Thymus (tissue), 11 donors: Measurements from ENCODE around the gene SIK3. TPM values are rescaled to one million over a fixed set of nuclear protein-coding genes. Genes with fewer than 3 reads are reported as not detected.
A peak's percentile ranks its signal among the peaks of the same experiment; 100 is the strongest.

Source experiments
- DNase-seq, 9 donors: peaks; one replicate each; pipeline ENCODE4 v3.0.0-alpha.2; 2013; ENCODE audit warnings: low spot score in 9 of 9, low read depth in 6 of 9, missing footprints in 1 of 9
- H3K27ac ChIP-seq, 2 donors: one replicate each; pipeline ENCODE4 v1.5.1; 2013; ENCODE audit warnings: control low read depth in 1 of 2, low read depth in 1 of 2, low read length in 1 of 2, mild to moderate bottlenecking in 1 of 2, moderate library complexity in 1 of 2
- H3K27me3 ChIP-seq, 2 donors: one replicate each; pipeline ENCODE4 v1.5.1; 2013; ENCODE audit warnings: low read length in 1 of 2; ENCODE audit not compliant: control insufficient read depth in 2 of 2, insufficient read depth in 1 of 2
- H3K36me3 ChIP-seq, 2 donors: one replicate each; pipeline ENCODE4 v1.5.1; 2013; ENCODE audit warnings: low read length in 1 of 2, mild to moderate bottlenecking in 1 of 2, moderate library complexity in 1 of 2; ENCODE audit not compliant: control insufficient read depth in 2 of 2, insufficient read depth in 2 of 2
- H3K4me1 ChIP-seq, 2 donors: one replicate each; pipeline ENCODE4 v1.5.1; 2013; ENCODE audit warnings: low read length in 2 of 2; ENCODE audit not compliant: control insufficient read depth in 2 of 2, insufficient read depth in 2 of 2
- H3K4me3 ChIP-seq, 2 donors: one replicate each; pipeline ENCODE4 v1.5.1; 2013; ENCODE audit warnings: low read length in 2 of 2, control low read depth in 1 of 2, mild to moderate bottlenecking in 1 of 2
- H3K9me3 ChIP-seq, 2 donors: one replicate each; pipeline ENCODE4 v1.5.1; 2013; ENCODE audit warnings: low read length in 1 of 2, mild to moderate bottlenecking in 1 of 2; ENCODE audit not compliant: control insufficient read depth in 2 of 2, insufficient read depth in 1 of 2
- WGBS: extraction: QIAGEN DNeasy Blood & Tissue Kit; methylation state at CpG from one replicate; pipeline ENCODE4 v1.1.7; 2013; 5-methylcytosine and 5-hydroxymethylcytosine counted together
- polyA plus RNA-seq: library from polyadenylated mRNA; stranded (reverse); fragments of 200-250 nt; gene quantifications from one replicate; pipeline ENCODE4 v1.2.3, GENCODE V29; 2013
- total RNA-seq: library from RNA; stranded (reverse); fragments of 120-200 nt; gene quantifications from one replicate; pipeline ENCODE4 v1.2.4, GENCODE V29; 2013
- donor health status: healthy.

The SIK3 gene
- total and polyA plus RNA-seq, 2 donors = 10.3 to 12.2 TPM

- DNase-seq = no peak
- Histone ChIP-seq H3K4me3 (no peak overlapping the region), H3K27me3 (no peaks in the 10 kb centered on the region), H3K9me3 (no peaks in the 10 kb centered on the region), H3K36me3 (peaks cover 52 to 56% of the 10 kb centered on the region in 2 donors), H3K27ac (no peak overlapping the region), H3K4me1 (peaks cover 0 to 9% of the 10 kb centered on the region in 2 donors)
- WGBS = 97% methylated on average over 4 of the region's 4 CpGs
These were observed 253.5 kb downstream of the SIK3 start for GRCh38 chr11:116844722-116845121.

- H3K27me3 ChIP-seq = no peaks in the 10 kb centered on the region
- H3K4me3 ChIP-seq = no peak overlapping the region
- H3K36me3 ChIP-seq = peaks cover 45 to 48% of the 10 kb centered on the region in 2 donors
- no peaks in the 10 kb centered on the region for H3K4me1 ChIP-seq
- DNase-seq = no peak
- over 99% methylated on average over 9 of the region's 9 CpGs for WGBS
- no peak overlapping the region for H3K27ac ChIP-seq
- H3K9me3 ChIP-seq = no peaks in the 10 kb centered on the region
These were observed 254.6 kb downstream of the SIK3 start for GRCh38 chr11:116843661-116844060.

- no peak for DNase-seq
- H3K4me3 ChIP-seq = no peak overlapping the region
- H3K9me3 ChIP-seq = no peaks in the 10 kb centered on the region
- no peak overlapping the region for H3K27ac ChIP-seq
- peaks cover 41 to 43% of the 10 kb centered on the region in 2 donors for H3K36me3 ChIP-seq
- H3K27me3 ChIP-seq = no peaks in the 10 kb centered on the region
- H3K4me1 ChIP-seq = no peaks in the 10 kb centered on the region
- 98% methylated on average over 4 of the region's 4 CpGs for WGBS
These were observed 255.3 kb downstream of the SIK3 start for GRCh38 chr11:116842909-116843308.

- H3K36me3 ChIP-seq = peaks cover 33 to 35% of the 10 kb centered on the region in 2 donors
- DNase-seq = no peak
- over 99% methylated on average over 4 of the region's 4 CpGs for WGBS
- no peak overlapping the region for H3K27ac ChIP-seq
- no peaks in the 10 kb centered on the region for H3K9me3 ChIP-seq
- no peaks in the 10 kb centered on the region for H3K4me1 ChIP-seq
- no peaks in the 10 kb centered on the region for H3K27me3 ChIP-seq
- no peak overlapping the region for H3K4me3 ChIP-seq
These were observed 256.1 kb downstream of the SIK3 start for GRCh38 chr11:116842117-116842516.

GRCh38 chr11:116840746-116841296 is 257.4 kb downstream of the SIK3 start:
- DNase-seq = no peak
- Histone ChIP-seq H3K27me3 (no peaks in the 10 kb centered on the region), H3K4me1 (peaks cover 0 to 5% of the 10 kb centered on the region in 2 donors), H3K27ac (no peak overlapping the region), H3K9me3 (no peaks in the 10 kb centered on the region), H3K4me3 (no peak overlapping the region), H3K36me3 (peaks cover 20 to 22% of the 10 kb centered on the region in 2 donors)
- WGBS = 84% methylated on average over 9 of the region's 9 CpGs

- peaks cover 4 to 10% of the 10 kb centered on the region in 2 donors for H3K4me1 ChIP-seq
- no peak overlapping the region for H3K27ac ChIP-seq
- WGBS = 78% methylated on average over 6 of the region's 6 CpGs
- no peak overlapping the region for H3K4me3 ChIP-seq
- no peaks in the 10 kb centered on the region for H3K27me3 ChIP-seq
- H3K36me3 ChIP-seq = peaks cover 14 to 17% of the 10 kb centered on the region in 2 donors
- peak in 1 of 9 donors; percentile 44 for DNase-seq
- no peaks in the 10 kb centered on the region for H3K9me3 ChIP-seq
These were observed 257.9 kb downstream of the SIK3 start for GRCh38 chr11:116840224-116840745.

GRCh38 chr11:116838321-116839084 is 259.7 kb downstream of the SIK3 start:
- Histone ChIP-seq H3K36me3 (peaks cover 2 to 3% of the 10 kb centered on the region in 2 donors), H3K4me3 (no peak overlapping the region), H3K27me3 (peaks cover 0 to 3% of the 10 kb centered on the region in 2 donors), H3K9me3 (no peaks in the 10 kb centered on the region), H3K4me1 (peaks cover 6 to 16% of the 10 kb centered on the region in 2 donors), H3K27ac (no peak overlapping the region)
- WGBS = 97% methylated on average over 6 of the region's 6 CpGs
- no peak for DNase-seq

- DNase-seq = no peak
- Histone ChIP-seq H3K4me3 (no peak within 1 kb of the TSS), H3K9me3 (no peaks in the 10 kb centered on the region), H3K4me1 (peaks cover 6 to 16% of the 10 kb centered on the region in 2 donors), H3K27ac (no peak within 1 kb of the TSS), H3K27me3 (peaks cover 0 to 3% of the 10 kb centered on the region in 2 donors), H3K36me3 (no peaks in the 10 kb centered on the region)
- 92% methylated on average over 19 of the region's 19 CpGs for WGBS
These were observed 260.8 kb downstream of the SIK3 start, which contains the start of gene APOA1 for GRCh38 chr11:116837231-116838091. Gene APOA1 (minus strand): TSS chr11:116837622. CDS start chr11:116837387, 235 bp downstream.
